ENCODE measurements around the gene DLGAP5. TPM values are rescaled to one million over a fixed set of nuclear protein-coding genes. Genes with fewer than 3 reads are reported as not detected.

DLGAP5 gene
- total and polyA plus RNA-seq, 7 donors = 0.03 to 0.29 (median 0.08) TPM; not detected in 3

DNA sequence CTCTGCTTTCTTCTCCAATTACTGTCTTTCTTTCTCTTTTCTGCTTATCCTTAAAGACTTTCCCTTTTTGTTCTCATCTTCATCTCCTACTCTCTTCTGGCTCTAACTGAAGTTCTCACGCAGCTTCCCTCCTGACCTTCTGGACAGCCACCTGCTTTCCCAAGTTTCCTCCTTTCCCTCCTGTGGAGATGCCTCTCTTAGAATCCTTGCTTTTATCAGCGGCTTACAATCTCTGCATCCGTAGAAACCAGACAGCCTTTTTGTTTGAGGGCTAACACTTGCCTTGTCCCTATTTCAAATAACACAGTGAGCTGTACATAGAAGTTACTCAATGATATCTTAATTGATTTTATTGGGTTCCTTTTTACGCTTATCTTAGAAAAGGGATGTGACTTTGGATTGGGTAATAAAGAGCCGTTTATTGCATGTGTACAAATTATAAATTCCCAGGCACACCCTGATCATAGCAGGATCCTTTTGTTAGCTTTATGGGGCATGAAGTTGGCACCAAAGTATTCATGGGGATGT is 64.4 kb downstream of the DLGAP5 start:
- intact Hi-C loops (cut with DNase I) = loop anchor here in 1 of 2 donors (5.0 kb wide), 1 partner anchor 35 kb away; no protein-coding TSS in a partner anchor
- peaks cover 9% of the 10 kb centered on the region for H3K4me1 ChIP-seq
- peaks cover 0 to 1% (median 0%) of the 10 kb centered on the region in 3 donors for H3K27me3 ChIP-seq (ENCODE audit: insufficient read depth in 3 of 3, low read length in 2 of 3)
- DNase-seq (no peak), ATAC-seq (no peak)
- no peak overlapping the region for H3K27ac ChIP-seq
- H3K4me3 ChIP-seq = no peak overlapping the region
- H3K36me3 ChIP-seq (ENCODE audit: insufficient read depth in 1 of 2, low read depth in 1 of 2) = no peaks in the 10 kb centered on the region
- TF ChIP-seq, protein P1, sequence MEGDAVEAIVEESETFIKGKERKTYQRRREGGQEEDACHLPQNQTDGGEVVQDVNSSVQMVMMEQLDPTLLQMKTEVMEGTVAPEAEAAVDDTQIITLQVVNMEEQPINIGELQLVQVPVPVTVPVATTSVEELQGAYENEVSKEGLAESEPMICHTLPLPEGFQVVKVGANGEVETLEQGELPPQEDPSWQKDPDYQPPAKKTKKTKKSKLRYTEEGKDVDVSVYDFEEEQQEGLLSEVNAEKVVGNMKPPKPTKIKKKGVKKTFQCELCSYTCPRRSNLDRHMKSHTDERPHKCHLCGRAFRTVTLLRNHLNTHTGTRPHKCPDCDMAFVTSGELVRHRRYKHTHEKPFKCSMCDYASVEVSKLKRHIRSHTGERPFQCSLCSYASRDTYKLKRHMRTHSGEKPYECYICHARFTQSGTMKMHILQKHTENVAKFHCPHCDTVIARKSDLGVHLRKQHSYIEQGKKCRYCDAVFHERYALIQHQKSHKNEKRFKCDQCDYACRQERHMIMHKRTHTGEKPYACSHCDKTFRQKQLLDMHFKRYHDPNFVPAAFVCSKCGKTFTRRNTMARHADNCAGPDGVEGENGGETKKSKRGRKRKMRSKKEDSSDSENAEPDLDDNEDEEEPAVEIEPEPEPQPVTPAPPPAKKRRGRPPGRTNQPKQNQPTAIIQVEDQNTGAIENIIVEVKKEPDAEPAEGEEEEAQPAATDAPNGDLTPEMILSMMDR (IDR thresholded peaks at IDR 0.05) = no peak
- WGBS, 3 donors = 76 to 81% (median 79%) methylated on average over 5 of the region's 5 CpGs
- no peaks in the 10 kb centered on the region for H3K9me3 ChIP-seq

DNA sequence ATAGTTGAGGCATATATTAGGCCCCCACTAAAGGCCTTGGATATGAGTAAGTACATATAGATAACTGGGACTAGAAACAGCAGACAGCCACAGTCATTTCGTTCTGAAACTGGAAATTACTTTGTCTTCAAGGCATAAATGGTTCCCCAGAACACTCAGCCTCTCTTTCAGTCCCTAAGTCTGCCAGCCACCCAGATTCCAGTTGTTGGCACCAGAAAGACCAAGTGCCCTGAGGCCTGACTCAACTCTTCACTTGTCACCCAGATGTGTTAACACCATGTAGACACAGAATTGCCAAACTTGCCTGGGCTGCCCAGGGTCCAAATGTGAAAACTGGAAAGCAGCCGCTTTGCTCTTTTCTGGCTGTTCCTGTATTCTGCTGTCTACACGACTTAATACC is 65.4 kb downstream of the DLGAP5 start:
- no peak for ATAC-seq
- Histone ChIP-seq H3K27ac (no peak overlapping the region), H3K9me3 (no peaks in the 10 kb centered on the region)

DNA sequence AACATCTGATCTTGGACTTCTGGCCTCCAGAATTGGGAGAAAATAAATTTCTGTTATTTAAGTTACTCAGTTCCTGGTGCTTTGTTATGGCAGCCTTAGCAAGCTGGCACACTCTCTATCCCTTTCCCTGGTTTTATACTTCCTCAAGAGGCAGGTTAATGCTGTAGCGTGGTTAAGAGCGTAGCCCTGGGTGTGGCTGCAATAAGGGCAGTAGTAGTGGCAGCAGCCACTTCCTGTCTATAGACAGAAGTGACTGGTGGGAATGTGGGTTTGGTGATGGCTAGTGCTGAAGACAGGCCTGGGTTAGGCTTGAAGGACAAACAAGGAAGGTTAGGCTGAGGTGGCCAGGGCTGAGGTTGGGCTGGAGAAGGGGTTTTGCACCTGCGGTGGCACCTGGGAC is 66.0 kb downstream of the DLGAP5 start:
- H3K36me3 ChIP-seq (ENCODE audit: insufficient read depth in 1 of 2, low read depth in 1 of 2) = no peaks in the 10 kb centered on the region
- intact Hi-C loops (cut with DNase I) = loop anchor here in 1 of 2 donors (5.0 kb wide), 1 partner anchor 33 kb away; no protein-coding TSS in a partner anchor
- TF ChIP-seq, protein P1 (IDR thresholded peaks at IDR 0.05) = no peak
- no peak for DNase-seq
- H3K9me3 ChIP-seq = no peaks in the 10 kb centered on the region
- peaks cover 9% of the 10 kb centered on the region for H3K4me1 ChIP-seq
- no peak overlapping the region for H3K4me3 ChIP-seq
- no peak for ATAC-seq
- H3K27ac ChIP-seq = no peak overlapping the region
- WGBS, 3 donors = 90 to 91% (median 91%) methylated on average over 3 of the region's 3 CpGs
- no peaks in the 10 kb centered on the region for H3K27me3 ChIP-seq (ENCODE audit: insufficient read depth in 3 of 3, low read length in 2 of 3)

More for the DNA sequence above, 65.4 kb downstream of the DLGAP5 start:
- no peaks in the 10 kb centered on the region for H3K36me3 ChIP-seq (ENCODE audit: insufficient read depth in 1 of 2, low read depth in 1 of 2)
- no peak overlapping the region for H3K4me3 ChIP-seq
- TF ChIP-seq, protein P1 (IDR thresholded peaks at IDR 0.05) = no peak
- H3K4me1 ChIP-seq = peaks cover 9% of the 10 kb centered on the region
- WGBS, 3 donors = 61 to 82% (median 69%) methylated on average over 3 of the region's 3 CpGs
- no peak for DNase-seq
- intact Hi-C loops (cut with DNase I) = loop anchor here in 1 of 2 donors (5.0 kb wide), 1 partner anchor 34 kb away; no protein-coding TSS in a partner anchor
- H3K27me3 ChIP-seq (ENCODE audit: insufficient read depth in 3 of 3, low read length in 2 of 3) = no peaks in the 10 kb centered on the region

DNA sequence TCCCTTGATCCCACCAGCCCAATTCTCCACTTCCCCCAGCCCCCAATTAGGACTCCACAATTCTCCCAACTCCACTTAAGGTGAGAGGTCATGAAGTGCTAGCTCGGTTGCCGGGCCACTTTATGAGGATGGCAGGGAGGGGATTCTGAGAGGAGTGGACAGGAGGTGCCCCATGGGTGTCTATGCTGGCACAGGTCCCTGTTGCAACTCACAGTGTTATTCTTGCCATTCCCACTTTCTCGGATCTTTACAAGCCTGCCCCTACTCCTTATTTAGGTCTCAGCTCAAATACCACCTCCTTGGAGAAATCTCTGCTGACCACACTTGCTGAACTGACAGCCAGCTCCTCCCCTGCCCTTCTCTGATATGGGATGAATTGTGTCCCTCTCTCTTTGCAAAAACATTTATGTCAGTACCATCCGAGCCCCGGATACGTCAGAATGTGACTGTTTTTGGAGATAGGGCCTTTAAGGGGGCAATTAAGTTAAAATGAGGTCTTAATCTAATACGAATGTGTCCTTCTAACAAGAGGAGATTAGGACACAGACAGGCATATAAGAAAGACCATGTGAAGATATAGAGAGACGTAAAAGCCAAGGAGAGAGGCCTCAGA is 66.5 kb downstream of the DLGAP5 start:
- Histone ChIP-seq H3K4me1 (peaks cover 9% of the 10 kb centered on the region), H3K27ac (no peak overlapping the region), H3K4me3 (no peak overlapping the region), H3K27me3 (ENCODE audit: insufficient read depth in 3 of 3, low read length in 2 of 3) (no peaks in the 10 kb centered on the region), H3K9me3 (no peaks in the 10 kb centered on the region), H3K36me3 (ENCODE audit: insufficient read depth in 1 of 2, low read depth in 1 of 2) (no peaks in the 10 kb centered on the region)
- TF ChIP-seq, protein P1 (IDR thresholded peaks at IDR 0.05) = no peak
- ATAC-seq (no peak), DNase-seq (no peak)
- WGBS, 3 donors = 94 to 96% (median 94%) methylated on average over 8 of the region's 8 CpGs
- intact Hi-C loops (cut with DNase I) = loop anchor here in 1 of 2 donors (5.0 kb wide), 1 partner anchor 33 kb away; no protein-coding TSS in a partner anchor

Measured in psoas muscle (tissue), 8 donors.